Cardiac muscle cell (in vitro differentiated cells and primary cell): ENCODE measurements around the gene SHROOM3. TPM values are rescaled to one million over a fixed set of nuclear protein-coding genes. Genes with fewer than 3 reads are reported as not detected.
A peak's percentile ranks its signal among the peaks of the same experiment; 100 is the strongest.

Experiments used
- DNase-seq, 2 donors: peaks; one replicate each; pipeline versions ENCODE4 v3.0.0 to v3.0.0-alpha.2; 2010 to 2017; ENCODE audit warnings: low read depth in 1 of 2, low spot score in 1 of 2
- H3K27ac ChIP-seq: fragments of 200-600 bp; sonication (generic); 2 replicates; pipeline ENCODE4 v1.5.1; 2016
- H3K27me3 ChIP-seq: fragments of 200-600 bp; sonication (generic); 2 replicates; pipeline ENCODE4 v1.6.0; 2016; ENCODE audit warnings: control low read depth
- H3K36me3 ChIP-seq: fragments of 200-600 bp; sonication (generic); 2 replicates; pipeline ENCODE4 v1.5.1; 2016; ENCODE audit warnings: control low read depth
- H3K4me1 ChIP-seq: fragments of 200-600 bp; sonication (generic); 2 replicates; pipeline ENCODE4 v1.8.1; 2017; ENCODE audit warnings: low read depth, mild to moderate bottlenecking, mixed run types
- H3K4me3 ChIP-seq: fragments of 200-600 bp; sonication (generic); 2 replicates; pipeline ENCODE4 v1.5.1; 2016; ENCODE audit warnings: mild to moderate bottlenecking
- H3K9me3 ChIP-seq: fragments of 200-600 bp; sonication (generic); 2 replicates; pipeline ENCODE4 v1.5.1; 2017; ENCODE audit warnings: low read depth, mild to moderate bottlenecking, control low read depth
- CTCF ChIP-seq: IDR thresholded peaks from 2 replicates; pipeline ENCODE4 v1.5.1; 2012; ENCODE audit warnings: low read depth, mild to moderate bottlenecking, low read length
- polyA plus RNA-seq: library from polyadenylated mRNA; unstranded; fragments of >200 nt; fragmentation: Nextera tagmentation; extraction: Ambion mirVana; gene quantifications from 2 replicates; pipeline ENCODE4 v1.2.1, GENCODE V29; 2016
- total RNA-seq: library from RNA; depleted of rRNA; stranded (reverse); fragments of >200 nt; gene quantifications from 2 replicates; pipeline ENCODE4 v1.2.3, GENCODE V29; 2016

Gene SHROOM3
- total and polyA plus RNA-seq, 2 experiments from 2014 or later = 13.7 to 47.7 TPM

- Histone ChIP-seq H3K27me3 (peaks cover 12% of the 10 kb centered on the region), H3K9me3 (no peaks in the 10 kb centered on the region), H3K36me3 (no peaks in the 10 kb centered on the region), H3K27ac (no peak overlapping the region), H3K4me3 (no peak overlapping the region), H3K4me1 (peaks cover 17% of the 10 kb centered on the region)
- TF ChIP-seq CTCF = no peak
- no peak for DNase-seq
These were observed 245.9 kb downstream of the SHROOM3 start for GRCh38 chr4:76680952-76681351.

- no peaks in the 10 kb centered on the region for H3K36me3 ChIP-seq
- H3K4me3 ChIP-seq = no peak overlapping the region
- no peaks in the 10 kb centered on the region for H3K9me3 ChIP-seq
- no peak for TF ChIP-seq CTCF
- peaks cover 18% of the 10 kb centered on the region for H3K4me1 ChIP-seq
- peaks cover 12% of the 10 kb centered on the region for H3K27me3 ChIP-seq
- DNase-seq = no peak
- H3K27ac ChIP-seq = no peak overlapping the region
These were observed 247.0 kb downstream of the SHROOM3 start for GRCh38 chr4:76681996-76682395.

GRCh38 chr4:76683144-76683543, 248.1 kb downstream of the SHROOM3 start:
- Histone ChIP-seq H3K27ac (no peak overlapping the region), H3K9me3 (no peaks in the 10 kb centered on the region), H3K4me3 (no peak overlapping the region), H3K27me3 (peaks cover 12% of the 10 kb centered on the region), H3K4me1 (peaks cover 29% of the 10 kb centered on the region), H3K36me3 (no peaks in the 10 kb centered on the region)
- DNase-seq = no peak
- no peak for TF ChIP-seq CTCF

GRCh38 chr4:76687746-76688448, 252.9 kb downstream of the SHROOM3 start:
- H3K9me3 ChIP-seq = no peaks in the 10 kb centered on the region
- peak overlapping the region; percentile 33 for H3K27ac ChIP-seq
- peaks cover 12% of the 10 kb centered on the region for H3K27me3 ChIP-seq
- no peak for TF ChIP-seq CTCF
- peak overlapping the region; percentile 87 for H3K4me3 ChIP-seq
- H3K36me3 ChIP-seq = no peaks in the 10 kb centered on the region
- peaks cover 37% of the 10 kb centered on the region for H3K4me1 ChIP-seq
- DNase-seq = peak in 1 of 2 donors; percentile 49

- H3K9me3 ChIP-seq = no peaks in the 10 kb centered on the region
- H3K36me3 ChIP-seq = no peaks in the 10 kb centered on the region
- peaks cover 9% of the 10 kb centered on the region for H3K27me3 ChIP-seq
- TF ChIP-seq CTCF = no peak
- H3K4me3 ChIP-seq = peak overlapping the region; percentile 87
- DNase-seq = no peak
- peaks cover 37% of the 10 kb centered on the region for H3K4me1 ChIP-seq
- peak overlapping the region; percentile 89 for H3K27ac ChIP-seq
These were observed 253.7 kb downstream of the SHROOM3 start for GRCh38 chr4:76688619-76689144.
